Stimulated activated naive CD8-positive, alpha-beta T cell treated with anti-CD3 and anti-CD28 coated beads, Interleukin-15, Interleukin-2, amounts not matched to agents 100 ng/mL and 50 ng/mL, for 24 hours (primary cell): ENCODE results near the gene CDHR3.

Experiments
- H3K27ac Mint-ChIP-seq: one replicate; pipeline ENCODE4 v1.8.0; 2021; ENCODE audit warnings: mild to moderate bottlenecking, mixed read lengths
- H3K27me3 Mint-ChIP-seq: one replicate; pipeline ENCODE4 v1.8.0; 2021; ENCODE audit warnings: mixed read lengths
- H3K36me3 Mint-ChIP-seq: one replicate; pipeline ENCODE4 v1.8.0; 2021; ENCODE audit warnings: low read depth, mixed read lengths
- H3K4me1 Mint-ChIP-seq: one replicate; pipeline ENCODE4 v1.8.0; 2021; ENCODE audit warnings: low read depth, mixed read lengths
- H3K4me3 Mint-ChIP-seq: one replicate; pipeline ENCODE4 v1.8.0; 2021; ENCODE audit warnings: mild to moderate bottlenecking, mixed read lengths
- H3K9me3 Mint-ChIP-seq: one replicate; pipeline ENCODE4 v1.8.0; 2021; ENCODE audit warnings: mixed read lengths

CDHR3 gene

GRCh38 chr7:105963038-105963667 lies at the start of gene CDHR3:
Gene CDHR3, plus strand, starts transcription at chr7:105963264. Its CDS starts 55 bp downstream, at chr7:105963319.
- H3K4me1 Mint-ChIP-seq = no peaks in the 10 kb centered on the region
- no peak within 1 kb of the TSS for H3K4me3 Mint-ChIP-seq
- H3K27ac Mint-ChIP-seq = no peak within 1 kb of the TSS
- H3K36me3 Mint-ChIP-seq = no peaks in the 10 kb centered on the region
- no peaks in the 10 kb centered on the region for H3K27me3 Mint-ChIP-seq
- H3K9me3 Mint-ChIP-seq = no peaks in the 10 kb centered on the region

GRCh38 chr7:105913947-105914346 lies 49.1 kb upstream of the CDHR3 start:
- Mint-ChIP-seq H3K36me3 (peaks cover 16% of the 10 kb centered on the region), H3K27ac (no peak overlapping the region), H3K4me3 (no peak overlapping the region), H3K4me1 (peaks cover 5% of the 10 kb centered on the region), H3K9me3 (peaks cover 5% of the 10 kb centered on the region), H3K27me3 (no peaks in the 10 kb centered on the region)

GRCh38 chr7:105916603-105917002 lies 46.5 kb upstream of the CDHR3 start:
- Mint-ChIP-seq H3K9me3 (no peaks in the 10 kb centered on the region), H3K4me1 (no peaks in the 10 kb centered on the region), H3K36me3 (peaks cover 10% of the 10 kb centered on the region), H3K27ac (no peak overlapping the region), H3K27me3 (no peaks in the 10 kb centered on the region), H3K4me3 (no peak overlapping the region)

DNA sequence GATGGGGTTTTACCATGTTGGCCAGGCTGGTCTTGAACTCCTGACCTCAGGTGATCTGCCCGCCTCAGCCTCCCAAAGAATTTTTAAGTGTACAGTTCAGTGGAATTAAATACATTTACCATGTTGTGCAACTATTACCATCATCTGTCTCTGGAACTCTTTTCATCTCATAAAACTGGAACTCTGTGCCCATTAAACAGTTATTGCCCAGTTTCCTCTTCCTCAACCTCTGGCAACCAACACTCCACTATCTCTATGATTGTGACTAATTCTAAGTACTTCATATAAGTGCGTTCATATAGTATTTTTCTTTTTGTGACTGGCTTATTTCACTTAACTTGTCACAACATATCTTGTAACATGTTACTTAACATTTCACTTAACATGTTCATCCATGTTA lies 45.4 kb upstream of the CDHR3 start:
- H3K36me3 Mint-ChIP-seq = peaks cover 4% of the 10 kb centered on the region
- H3K27me3 Mint-ChIP-seq = no peaks in the 10 kb centered on the region
- no peak overlapping the region for H3K4me3 Mint-ChIP-seq
- no peaks in the 10 kb centered on the region for H3K9me3 Mint-ChIP-seq
- H3K27ac Mint-ChIP-seq = no peak overlapping the region
- H3K4me1 Mint-ChIP-seq = no peaks in the 10 kb centered on the region

GRCh38 chr7:105920766-105921165 lies 42.3 kb upstream of the CDHR3 start:
- peaks cover 4% of the 10 kb centered on the region for H3K36me3 Mint-ChIP-seq
- no peak overlapping the region for H3K4me3 Mint-ChIP-seq
- peaks cover 23% of the 10 kb centered on the region for H3K4me1 Mint-ChIP-seq
- H3K27ac Mint-ChIP-seq = no peak overlapping the region
- no peaks in the 10 kb centered on the region for H3K27me3 Mint-ChIP-seq
- H3K9me3 Mint-ChIP-seq = no peaks in the 10 kb centered on the region

GRCh38 chr7:105924945-105925344 lies 38.1 kb upstream of the CDHR3 start:
- H3K9me3 Mint-ChIP-seq = no peaks in the 10 kb centered on the region
- H3K4me1 Mint-ChIP-seq = peaks cover 34% of the 10 kb centered on the region
- H3K36me3 Mint-ChIP-seq = no peaks in the 10 kb centered on the region
- H3K27me3 Mint-ChIP-seq = no peaks in the 10 kb centered on the region
- peak overlapping the region; percentile 0 for H3K4me3 Mint-ChIP-seq
- H3K27ac Mint-ChIP-seq = peak overlapping the region; percentile 1

DNA sequence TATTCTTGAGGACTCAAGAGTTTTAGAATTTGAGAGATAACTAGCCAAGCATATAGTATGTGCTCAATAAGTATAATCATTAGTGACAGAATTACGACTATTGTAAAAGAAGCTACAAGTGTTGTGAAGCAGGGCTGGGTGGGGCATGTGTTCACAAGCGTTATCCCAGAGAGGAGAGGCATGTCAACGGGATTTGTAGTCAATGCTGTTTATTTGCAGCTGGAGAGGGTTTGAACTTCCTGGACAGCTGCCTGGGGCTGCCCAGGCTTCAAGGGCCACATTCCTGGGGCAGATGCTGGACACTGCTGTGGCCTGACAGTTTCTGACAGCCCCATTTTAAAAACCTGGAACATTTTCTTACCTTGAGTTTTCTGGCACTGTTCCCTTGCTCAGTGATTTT lies 36.9 kb upstream of the CDHR3 start:
- peaks cover 34% of the 10 kb centered on the region for H3K4me1 Mint-ChIP-seq
- H3K27ac Mint-ChIP-seq = no peak overlapping the region
- no peaks in the 10 kb centered on the region for H3K9me3 Mint-ChIP-seq
- no peak overlapping the region for H3K4me3 Mint-ChIP-seq
- no peaks in the 10 kb centered on the region for H3K36me3 Mint-ChIP-seq
- H3K27me3 Mint-ChIP-seq = peaks cover under 1% of the 10 kb centered on the region

- Mint-ChIP-seq H3K4me3 (no peak overlapping the region), H3K27ac (no peak overlapping the region), H3K9me3 (no peaks in the 10 kb centered on the region), H3K4me1 (peaks cover 8% of the 10 kb centered on the region), H3K27me3 (peaks cover 7% of the 10 kb centered on the region), H3K36me3 (no peaks in the 10 kb centered on the region)
Observed at GRCh38 chr7:105931179-105931578, 31.9 kb upstream of the CDHR3 start.

DNA sequence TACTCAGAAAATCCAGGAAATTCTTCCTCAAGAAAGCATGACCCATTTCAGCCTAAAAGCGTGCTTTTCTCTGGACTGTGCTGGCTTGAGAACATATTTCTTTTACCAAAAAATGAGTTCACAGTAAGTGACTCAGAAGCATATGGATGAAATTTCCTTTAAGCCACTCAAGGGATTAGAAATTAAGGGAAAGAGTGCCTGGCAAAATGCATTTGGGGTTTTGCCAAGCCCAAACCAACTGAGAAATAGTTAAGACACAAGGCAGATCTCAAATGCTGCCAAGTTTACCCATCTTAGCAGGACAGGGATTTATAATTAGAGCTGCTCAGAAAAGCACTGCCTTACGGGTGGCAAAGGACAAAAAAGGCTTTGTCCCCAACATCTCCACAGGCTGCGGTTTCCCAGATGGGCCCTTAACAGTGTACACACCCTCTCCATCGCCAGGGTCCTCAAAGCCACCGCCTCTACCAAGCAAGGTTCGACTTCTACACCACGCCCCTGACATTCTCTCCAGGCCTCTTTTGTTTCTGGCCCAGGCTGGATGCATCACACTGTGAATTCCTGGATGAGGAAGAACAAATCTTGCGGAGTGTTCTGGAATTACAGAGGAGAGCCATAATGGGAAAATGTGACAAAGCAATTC lies 30.1 kb upstream of the CDHR3 start:
- Mint-ChIP-seq H3K36me3 (no peaks in the 10 kb centered on the region), H3K4me1 (no peaks in the 10 kb centered on the region), H3K27me3 (peaks cover 7% of the 10 kb centered on the region), H3K4me3 (no peak overlapping the region), H3K9me3 (no peaks in the 10 kb centered on the region), H3K27ac (no peak overlapping the region)

DNA sequence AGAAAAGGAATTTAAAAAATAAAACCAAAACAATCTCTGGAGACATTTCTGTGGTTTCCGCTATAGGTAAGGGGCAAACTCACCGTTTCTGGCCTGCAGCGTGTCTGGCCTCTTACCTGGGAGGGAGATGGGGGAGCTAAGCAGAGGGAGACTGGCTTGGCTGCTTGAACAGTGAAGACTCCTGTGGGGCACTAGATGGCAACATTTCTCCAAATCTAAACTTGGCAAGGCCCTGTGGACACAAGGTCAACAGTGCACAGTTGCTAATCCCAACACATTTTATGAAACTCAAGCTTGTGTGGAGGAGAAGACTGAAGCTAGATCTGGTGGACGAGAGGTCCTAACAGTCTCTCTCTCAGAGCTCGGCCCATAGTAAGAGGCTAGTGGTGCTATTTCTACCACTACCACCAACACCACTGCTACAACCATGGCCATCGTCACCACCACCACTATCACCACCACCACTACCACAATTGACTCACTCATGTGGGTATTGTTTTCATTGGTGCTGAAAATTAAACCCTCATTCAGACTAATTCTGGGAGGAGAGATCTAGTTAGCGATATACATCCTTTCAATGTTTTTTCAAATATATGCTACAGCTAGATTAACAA lies 28.4 kb upstream of the CDHR3 start:
- Mint-ChIP-seq H3K9me3 (no peaks in the 10 kb centered on the region), H3K4me3 (no peak overlapping the region), H3K36me3 (no peaks in the 10 kb centered on the region), H3K27me3 (peaks cover 7% of the 10 kb centered on the region), H3K27ac (no peak overlapping the region), H3K4me1 (no peaks in the 10 kb centered on the region)

- no peak overlapping the region for H3K27ac Mint-ChIP-seq
- H3K36me3 Mint-ChIP-seq = no peaks in the 10 kb centered on the region
- no peaks in the 10 kb centered on the region for H3K9me3 Mint-ChIP-seq
- H3K4me3 Mint-ChIP-seq = no peak overlapping the region
- peaks cover 7% of the 10 kb centered on the region for H3K27me3 Mint-ChIP-seq
- no peaks in the 10 kb centered on the region for H3K4me1 Mint-ChIP-seq
Observed at GRCh38 chr7:105935250-105935649, 27.8 kb upstream of the CDHR3 start.

- Mint-ChIP-seq H3K9me3 (no peaks in the 10 kb centered on the region), H3K27me3 (peaks cover 4% of the 10 kb centered on the region), H3K36me3 (no peaks in the 10 kb centered on the region), H3K4me3 (no peak overlapping the region), H3K4me1 (no peaks in the 10 kb centered on the region), H3K27ac (no peak overlapping the region)
Observed at GRCh38 chr7:105937411-105937810, 25.7 kb upstream of the CDHR3 start.

GRCh38 chr7:105940109-105940508 lies 23.0 kb upstream of the CDHR3 start:
- Mint-ChIP-seq H3K27me3 (no peaks in the 10 kb centered on the region), H3K4me1 (no peaks in the 10 kb centered on the region), H3K9me3 (no peaks in the 10 kb centered on the region), H3K36me3 (no peaks in the 10 kb centered on the region), H3K27ac (no peak overlapping the region), H3K4me3 (no peak overlapping the region)

GRCh38 chr7:105941596-105941995 lies 21.5 kb upstream of the CDHR3 start:
- H3K36me3 Mint-ChIP-seq = no peaks in the 10 kb centered on the region
- H3K4me3 Mint-ChIP-seq = no peak overlapping the region
- H3K4me1 Mint-ChIP-seq = no peaks in the 10 kb centered on the region
- no peaks in the 10 kb centered on the region for H3K9me3 Mint-ChIP-seq
- H3K27ac Mint-ChIP-seq = no peak overlapping the region
- H3K27me3 Mint-ChIP-seq = no peaks in the 10 kb centered on the region

- no peaks in the 10 kb centered on the region for H3K9me3 Mint-ChIP-seq
- no peaks in the 10 kb centered on the region for H3K36me3 Mint-ChIP-seq
- H3K27ac Mint-ChIP-seq = no peak overlapping the region
- no peak overlapping the region for H3K4me3 Mint-ChIP-seq
- H3K27me3 Mint-ChIP-seq = no peaks in the 10 kb centered on the region
- H3K4me1 Mint-ChIP-seq = no peaks in the 10 kb centered on the region
Observed at GRCh38 chr7:105943486-105943885, 19.6 kb upstream of the CDHR3 start.
